HL-60 (cell line): ENCODE data around the gene METTL21A.

Source experiments
- DNase-seq, 2 experiments: peaks; one replicate each; pipeline ENCODE4 v3.0.0-alpha.2; 2010 to 2020; ENCODE audit warnings: low read depth in 1 of 2, low spot score in 1 of 2
- H3K27ac ChIP-seq: fragments of 250-450 bp; sonication (Bioruptor Pico); replicated peaks from 2 replicates; pipeline ENCODE4 v1.5.1; 2020; ENCODE audit warnings: mild to moderate bottlenecking, moderate library complexity
- H3K27me3 ChIP-seq: fragments of 250-450 bp; sonication (Bioruptor Pico); 2 replicates; pipeline ENCODE4 v1.5.1; 2021; ENCODE audit warnings: mild to moderate bottlenecking, moderate library complexity; ENCODE audit not compliant: insufficient read depth, poor library complexity, severe bottlenecking
- H3K4me3 ChIP-seq: replicated peaks from 2 replicates; pipeline ENCODE4 v1.5.1; 2011; ENCODE audit warnings: mild to moderate bottlenecking, control low read depth, low read length; ENCODE audit not compliant: insufficient read depth
- GABPA ChIP-seq: IDR thresholded peaks from 2 replicates; pipeline ENCODE4 v1.6.1; 2012; ENCODE audit warnings: low read depth
- POLR2AphosphoS5 ChIP-seq: IDR thresholded peaks from 2 replicates; pipeline ENCODE4 v1.6.1; 2012; ENCODE audit warnings: low read depth
- REST ChIP-seq: IDR thresholded peaks from 2 replicates; pipeline ENCODE4 v1.6.1; 2012; ENCODE audit warnings: low read depth; ENCODE audit not compliant: insufficient replicate concordance
- SPI1 ChIP-seq: IDR thresholded peaks from 2 replicates; pipeline ENCODE4 v1.6.1; 2012; ENCODE audit warnings: low read depth, mild to moderate bottlenecking, borderline replicate concordance
- TF ChIP-seq, protein P1 (sequence below): IDR thresholded peaks from one replicate; pipeline ENCODE4 v1.5.1; 2011; ENCODE audit warnings: low read length, control low read depth, inconsistent platforms; ENCODE audit not compliant: insufficient read depth

METTL21A gene

DNA sequence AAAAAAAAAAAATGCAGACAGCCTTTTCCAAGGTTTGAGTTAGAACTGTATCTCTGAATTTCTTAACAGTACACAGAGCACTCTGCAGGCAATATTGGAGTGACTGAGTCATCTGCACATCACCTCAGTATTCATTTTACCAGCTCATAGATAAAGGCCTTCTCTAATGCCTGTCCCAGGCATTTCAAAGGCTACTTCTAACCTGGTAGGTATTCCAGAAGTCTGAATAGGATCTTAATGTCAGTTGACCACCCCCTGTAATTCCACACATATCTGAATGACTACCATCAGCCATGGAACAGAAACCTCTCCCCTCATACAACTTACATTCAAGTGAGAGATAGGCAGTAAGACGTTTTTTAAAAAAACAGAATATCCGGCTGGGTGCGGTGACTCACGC, 9.0 kb downstream of the METTL21A start:
- no peak overlapping the region for H3K27ac ChIP-seq
- H3K27me3 ChIP-seq: no peaks in the 10 kb centered on the region
- no peak overlapping the region for H3K4me3 ChIP-seq
- TF ChIP-seq SPI1: no peak
- TF ChIP-seq REST: no peak
- no peak for TF ChIP-seq GABPA
- no peak for TF ChIP-seq POLR2AphosphoS5
- TF ChIP-seq, protein P1, sequence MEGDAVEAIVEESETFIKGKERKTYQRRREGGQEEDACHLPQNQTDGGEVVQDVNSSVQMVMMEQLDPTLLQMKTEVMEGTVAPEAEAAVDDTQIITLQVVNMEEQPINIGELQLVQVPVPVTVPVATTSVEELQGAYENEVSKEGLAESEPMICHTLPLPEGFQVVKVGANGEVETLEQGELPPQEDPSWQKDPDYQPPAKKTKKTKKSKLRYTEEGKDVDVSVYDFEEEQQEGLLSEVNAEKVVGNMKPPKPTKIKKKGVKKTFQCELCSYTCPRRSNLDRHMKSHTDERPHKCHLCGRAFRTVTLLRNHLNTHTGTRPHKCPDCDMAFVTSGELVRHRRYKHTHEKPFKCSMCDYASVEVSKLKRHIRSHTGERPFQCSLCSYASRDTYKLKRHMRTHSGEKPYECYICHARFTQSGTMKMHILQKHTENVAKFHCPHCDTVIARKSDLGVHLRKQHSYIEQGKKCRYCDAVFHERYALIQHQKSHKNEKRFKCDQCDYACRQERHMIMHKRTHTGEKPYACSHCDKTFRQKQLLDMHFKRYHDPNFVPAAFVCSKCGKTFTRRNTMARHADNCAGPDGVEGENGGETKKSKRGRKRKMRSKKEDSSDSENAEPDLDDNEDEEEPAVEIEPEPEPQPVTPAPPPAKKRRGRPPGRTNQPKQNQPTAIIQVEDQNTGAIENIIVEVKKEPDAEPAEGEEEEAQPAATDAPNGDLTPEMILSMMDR: no peak
- DNase-seq: no peak

- TF ChIP-seq REST (no peak), GABPA (no peak), SPI1 (no peak), POLR2AphosphoS5 (no peak)
- TF ChIP-seq, protein P1: no peak
- H3K27ac ChIP-seq: no peak overlapping the region
- DNase-seq: no peak
- no peak overlapping the region for H3K4me3 ChIP-seq
- no peaks in the 10 kb centered on the region for H3K27me3 ChIP-seq
These were observed 10.4 kb downstream of the METTL21A start for GRCh38 chr2:207614824-207615223.

DNA sequence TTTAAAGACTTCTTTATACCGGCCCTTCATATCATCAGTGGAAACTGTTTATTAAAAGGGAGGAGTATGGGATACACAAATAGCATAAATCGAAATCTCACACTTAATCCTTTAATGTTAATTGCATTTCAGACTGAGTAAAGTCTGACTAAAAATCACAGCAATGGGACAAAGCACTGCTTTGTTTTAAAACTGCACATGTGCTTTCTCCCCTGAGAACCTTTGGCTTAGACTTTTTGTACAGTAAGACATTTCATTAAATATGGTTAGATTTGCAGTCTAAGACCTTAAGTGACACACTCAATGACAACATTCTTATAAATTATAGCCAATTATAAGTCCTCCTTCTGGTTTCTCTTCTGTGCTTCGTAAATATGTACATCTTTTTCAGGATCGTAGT, 12.5 kb downstream of the METTL21A start:
- TF ChIP-seq REST (no peak), POLR2AphosphoS5 (no peak), SPI1 (no peak), GABPA (no peak)
- TF ChIP-seq, protein P1: no peak
- Histone ChIP-seq H3K4me3 (no peak overlapping the region), H3K27ac (no peak overlapping the region), H3K27me3 (no peaks in the 10 kb centered on the region)
- DNase-seq: no peak
